Amniotic epithelial cell (primary cell): Measurements from ENCODE around the gene FILIP1.

ENCODE experiments used
- DNase-seq: peaks from one replicate; pipeline ENCODE4 v3.0.0-alpha.2; 2010; ENCODE audit warnings: low read depth

FILIP1 gene

GRCh38 chr6:75296811-75297779, 196.5 kb downstream of the FILIP1 start:
- peak; percentile 59 for DNase-seq

DNA sequence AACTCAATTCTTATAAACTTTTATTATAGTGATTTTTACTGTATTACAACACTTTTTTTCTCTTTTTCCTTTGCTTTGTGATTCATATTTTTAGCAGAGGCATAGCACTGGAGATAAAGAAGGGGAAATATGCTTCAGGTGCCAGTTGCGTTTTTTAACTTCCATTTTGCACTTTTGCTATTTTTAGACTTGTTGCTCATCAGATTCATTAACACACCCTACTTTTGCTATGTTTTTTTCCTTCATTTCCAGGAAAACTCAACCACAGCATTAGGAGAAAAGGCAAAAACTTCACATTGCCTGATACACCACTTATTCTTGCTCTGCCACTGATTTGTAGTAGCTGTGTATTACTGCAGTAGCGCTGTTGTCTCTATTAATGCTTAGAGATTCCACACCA, 201.0 kb downstream of the FILIP1 start:
- no peak for DNase-seq

GRCh38 chr6:75291744-75292143, 201.9 kb downstream of the FILIP1 start:
- no peak for DNase-seq

- no peak for DNase-seq
Observed at GRCh38 chr6:75291331-75291730, 202.3 kb downstream of the FILIP1 start.

DNA sequence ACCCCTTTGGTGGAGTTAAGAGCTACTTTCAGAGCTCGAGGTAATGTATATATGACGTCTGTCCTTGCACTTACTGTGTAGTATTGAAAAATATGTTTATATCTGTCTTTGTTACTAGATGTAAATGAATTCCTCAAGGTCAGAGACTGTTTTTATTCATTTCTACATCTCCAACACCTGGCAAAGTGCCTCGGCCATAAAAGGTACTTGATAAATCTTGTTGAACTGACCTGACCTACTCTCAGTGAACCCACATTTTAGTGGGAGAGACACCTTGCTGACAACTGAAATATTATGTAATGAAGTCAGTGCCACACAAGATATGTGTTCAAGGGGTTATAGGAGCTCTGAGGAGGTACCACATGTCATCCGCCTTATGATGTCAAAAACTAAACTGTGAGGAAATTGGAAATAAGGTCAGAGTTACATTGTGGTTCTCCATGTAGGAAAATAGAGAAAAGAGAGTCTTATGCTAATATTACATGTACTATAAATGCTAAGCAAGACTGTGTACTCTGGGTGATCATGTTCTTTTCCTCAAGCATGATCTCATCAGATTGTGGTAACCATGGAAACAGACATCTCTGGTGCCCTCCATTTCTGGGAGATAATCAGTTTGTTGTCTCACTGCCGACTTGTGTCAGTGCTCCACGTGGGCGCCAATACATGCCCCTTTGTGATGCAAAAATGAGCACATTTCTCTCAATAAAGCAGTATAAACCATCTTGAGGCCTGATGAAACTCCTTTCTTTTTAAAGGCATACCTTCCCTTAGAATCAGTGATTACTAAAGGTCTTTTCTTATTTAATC, 203.3 kb downstream of the FILIP1 start:
- no peak for DNase-seq

DNA sequence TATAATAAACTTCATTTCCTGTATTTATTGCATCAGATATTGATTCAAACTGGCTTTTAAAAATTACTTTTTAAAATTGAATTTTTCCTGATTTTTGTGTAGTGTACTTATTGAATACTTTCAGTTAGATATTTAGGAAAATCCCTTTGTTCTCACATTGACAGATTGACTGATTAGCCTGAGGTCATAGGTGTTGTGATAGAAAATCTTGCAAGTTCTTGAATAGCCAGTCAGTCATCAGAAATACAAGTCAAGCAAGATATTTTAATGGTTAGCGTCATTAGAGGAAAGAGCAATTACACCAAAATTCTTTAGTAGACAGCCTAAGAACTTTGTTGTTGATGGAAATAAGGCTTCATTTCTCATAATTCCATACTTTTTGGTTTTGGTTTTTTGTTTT, 205.6 kb downstream of the FILIP1 start:
- DNase-seq: no peak

GRCh38 chr6:75287424-75287823, 206.2 kb downstream of the FILIP1 start:
- no peak for DNase-seq

DNA sequence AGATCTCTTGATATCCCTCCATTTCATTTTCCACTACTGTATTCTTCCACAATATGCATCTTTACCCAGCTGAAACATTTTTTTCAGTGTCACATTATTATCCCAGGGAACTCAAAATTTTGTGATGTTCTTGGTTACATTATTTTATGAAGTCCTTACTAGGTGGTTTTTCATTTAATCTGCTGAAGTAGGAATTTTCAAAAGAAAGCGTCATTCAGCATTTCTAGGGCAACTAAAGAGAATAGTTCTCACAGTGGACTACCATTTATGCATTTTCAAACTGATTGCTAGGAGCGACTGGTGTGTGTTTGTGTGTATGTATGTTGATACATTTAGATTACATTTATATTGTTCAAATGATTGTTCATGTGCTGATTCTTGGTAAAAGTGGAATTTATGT, 206.6 kb downstream of the FILIP1 start:
- DNase-seq: no peak

DNA sequence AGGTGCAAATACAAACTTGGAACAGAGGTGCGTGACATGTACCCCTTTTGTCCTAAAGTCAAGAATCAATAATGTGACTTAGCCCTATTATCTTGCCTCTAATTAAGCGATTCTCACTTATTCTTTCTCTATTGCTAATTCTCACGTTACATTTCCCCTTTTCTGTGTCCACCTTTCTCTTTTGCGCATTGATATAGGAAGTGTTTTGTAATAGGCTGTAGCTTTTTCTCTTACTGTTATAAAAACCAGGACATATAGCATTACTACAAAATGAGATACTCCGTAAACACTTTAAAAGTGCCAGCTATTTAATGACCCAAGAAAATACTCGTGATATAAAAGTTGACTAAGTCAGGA, 208.3 kb downstream of the FILIP1 start:
- no peak for DNase-seq

- DNase-seq: peak; percentile 99
Observed at GRCh38 chr6:75284632-75285282, 208.8 kb downstream of the FILIP1 start, which contains the start of gene TMEM30A. TSS of gene TMEM30A (minus strand) at chr6:75284792. CDS start at chr6:75284638, 154 bp downstream.

- peak; percentile 19 for DNase-seq
Observed at GRCh38 chr6:75283907-75284631, 209.5 kb downstream of the FILIP1 start.

DNA sequence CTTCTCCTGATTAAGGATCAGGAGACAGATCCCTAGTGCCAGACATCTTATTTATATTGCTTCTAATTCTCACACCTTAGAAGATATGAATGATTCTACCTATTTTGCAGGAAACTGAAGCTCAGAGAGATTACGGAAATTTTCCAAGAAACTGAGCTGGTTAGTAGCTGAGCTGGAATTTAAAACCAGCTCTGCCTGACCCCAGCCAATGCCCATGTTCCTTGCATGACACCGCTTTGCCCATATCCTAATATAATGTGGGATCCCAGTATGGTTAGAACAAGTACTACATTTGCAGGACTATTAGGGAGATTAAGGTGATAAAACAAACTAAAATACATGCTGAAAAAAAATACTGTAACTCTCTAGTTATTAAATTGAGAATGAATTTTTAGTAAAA, 210.9 kb downstream of the FILIP1 start:
- no peak for DNase-seq

GRCh38 chr6:75281653-75282052, 211.9 kb downstream of the FILIP1 start:
- no peak for DNase-seq

DNA sequence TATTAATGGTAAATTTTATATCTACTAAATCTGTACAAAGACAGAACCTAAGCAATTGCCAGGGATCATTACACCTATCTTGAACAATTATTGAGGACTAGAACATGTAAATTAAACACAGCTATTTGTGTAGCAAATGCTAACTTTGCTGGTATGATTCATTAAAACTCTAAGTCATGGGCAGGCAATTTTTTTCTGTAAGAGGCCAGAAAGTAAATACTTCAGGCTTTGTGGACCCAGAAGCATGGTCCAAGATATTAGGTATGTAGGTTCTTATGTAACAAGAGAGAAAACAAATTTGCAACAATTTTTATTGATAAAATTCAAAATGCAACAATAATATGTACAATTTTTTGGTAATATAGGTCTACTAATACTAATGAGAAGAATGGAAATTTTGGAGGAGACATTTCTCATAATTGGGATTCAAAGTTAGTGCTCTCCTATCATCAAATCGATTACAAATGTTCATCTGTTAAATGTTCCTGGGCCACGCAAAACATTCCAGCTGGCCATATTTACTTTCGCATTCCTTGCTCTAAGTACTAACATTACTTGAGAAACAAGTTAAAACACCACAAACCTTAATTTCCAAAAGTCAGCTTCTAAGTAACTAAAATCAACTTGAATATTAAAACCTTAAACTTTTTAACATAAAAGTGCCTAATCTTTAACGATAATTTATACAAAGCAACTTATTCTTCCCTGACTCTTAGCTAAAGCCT, 213.3 kb downstream of the FILIP1 start:
- DNase-seq: no peak

GRCh38 chr6:75279418-75279817, 214.2 kb downstream of the FILIP1 start:
- DNase-seq: no peak

DNA sequence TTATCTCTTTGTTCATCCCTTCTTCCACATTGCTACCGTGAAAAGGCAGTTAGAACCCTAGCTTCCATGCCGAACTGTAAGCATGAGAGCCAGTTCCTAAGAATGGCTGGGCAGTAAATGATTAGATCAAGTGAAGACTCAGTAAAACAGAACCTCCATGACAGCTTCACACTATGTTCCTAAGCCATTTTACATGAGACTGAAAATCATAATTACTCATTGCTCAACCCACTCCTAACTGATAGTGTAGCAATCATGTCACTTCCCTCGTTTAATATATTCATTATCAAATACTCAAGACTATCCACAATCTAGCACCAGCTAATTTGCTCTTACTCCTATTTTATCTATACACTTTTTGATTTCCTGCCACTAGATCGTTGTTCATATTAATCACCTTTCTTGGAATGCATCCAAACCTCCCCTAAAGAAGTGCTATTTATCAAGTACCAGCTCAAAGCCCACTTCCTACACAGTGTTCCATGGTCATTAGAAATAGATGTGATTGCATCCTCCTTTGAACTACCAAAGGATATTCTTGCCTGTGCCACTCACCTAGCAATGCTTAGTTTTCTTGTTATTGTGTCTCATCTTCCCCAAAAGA, 215.0 kb downstream of the FILIP1 start:
- no peak for DNase-seq

GRCh38 chr6:75275067-75275466, 218.5 kb downstream of the FILIP1 start:
- DNase-seq: peak; percentile 90

DNA sequence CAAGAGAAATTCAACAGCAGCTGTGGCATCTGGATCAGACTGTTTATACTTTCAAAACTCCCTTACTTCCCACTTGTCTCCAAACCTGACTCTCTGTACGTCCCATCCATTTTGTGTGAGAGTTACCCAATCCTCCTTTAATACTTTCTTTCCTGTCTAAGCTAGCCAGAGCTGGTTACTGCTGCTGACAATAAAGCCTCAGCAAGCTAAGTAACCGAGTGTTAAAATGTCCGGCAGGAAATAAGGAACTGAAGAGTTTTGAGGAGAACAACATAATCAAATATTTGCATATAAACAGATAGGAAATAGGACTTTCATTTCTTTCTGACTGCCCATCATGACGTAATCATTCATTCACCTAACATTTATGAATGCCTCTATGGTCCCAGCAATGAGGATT, 220.6 kb downstream of the FILIP1 start:
- peak; percentile 65 for DNase-seq

DNA sequence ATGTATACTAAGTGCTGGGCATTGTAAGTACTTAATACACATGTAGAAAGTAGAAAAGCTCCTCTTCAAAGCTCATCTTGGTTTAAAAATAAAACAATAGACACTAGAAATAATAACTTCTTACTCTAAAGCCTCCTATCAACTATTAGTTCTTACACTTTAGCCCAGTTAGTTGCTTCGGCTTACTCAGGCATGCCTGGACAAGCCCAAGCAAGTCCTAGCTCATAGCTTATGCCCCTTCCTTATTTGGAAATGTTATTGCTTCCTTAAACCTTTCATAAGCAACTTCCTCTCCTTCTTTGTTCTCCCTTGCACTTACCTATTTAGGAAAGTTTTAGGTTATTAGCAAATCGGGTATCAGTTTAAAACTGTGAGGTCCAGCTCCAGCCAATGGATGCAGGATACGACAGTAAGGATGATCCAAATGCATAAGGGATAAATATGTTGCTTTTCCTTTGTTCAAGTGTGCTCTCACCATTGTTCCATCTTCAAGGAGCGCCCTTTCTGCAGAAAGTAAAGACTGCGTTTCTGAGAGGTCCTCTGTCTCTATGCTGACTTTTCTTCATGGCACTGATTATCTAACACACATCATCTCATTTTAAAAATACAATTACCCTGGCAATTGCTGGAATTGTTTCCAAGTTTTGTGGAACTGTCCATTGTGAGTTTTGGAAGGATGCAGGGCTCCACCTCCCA, 221.3 kb downstream of the FILIP1 start:
- DNase-seq: peak; percentile 59

DNA sequence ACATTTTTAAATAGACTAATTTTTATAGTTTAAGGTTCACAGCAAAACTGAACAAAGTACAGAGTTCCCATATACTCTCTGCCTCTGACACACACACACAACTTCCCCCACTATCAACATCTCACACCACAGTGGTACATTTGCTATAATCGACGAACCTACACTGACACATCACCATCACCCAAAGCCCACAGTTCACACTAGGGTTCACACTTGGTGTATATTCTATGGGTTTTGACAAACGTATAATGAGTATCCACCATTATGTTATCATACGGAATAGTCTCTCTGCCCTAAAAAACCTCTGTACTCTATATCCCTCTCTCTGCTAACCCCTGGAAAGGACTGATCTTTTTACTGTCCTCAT, 224.6 kb downstream of the FILIP1 start:
- DNase-seq: no peak
